ENCODE results near the gene BEND2. TPM values are rescaled to one million over a fixed set of nuclear protein-coding genes. Genes with fewer than 3 reads are reported as not detected.

The BEND2 gene
- not detected in 2 replicates for total RNA-seq (2011; cell fraction: chromatin; rRNA removed; ENCODE audit: low replicate concordance)
- not detected in 2 replicates for total RNA-seq (2011; cell fraction: nucleolus; rRNA removed)
- not detected in 2 replicates for total RNA-seq (2011; cell fraction: nucleoplasm; rRNA removed)
- 0.09 TPM in 1 of 2 replicates, not detected in the other for total RNA-seq (2014; rRNA removed)
- total RNA-seq (2014; rRNA removed; fragmentation: Illumina TruSeq; extraction: Trizol): not detected in 2 replicates
- not detected in 2 replicates for total RNA-seq (2015; rRNA removed; fragmentation: Illumina TruSeq; extraction: Trizol)
- total RNA-seq (2021): 0.09 TPM in 1 of 2 replicates, not detected in the other
- polyA plus RNA-seq (2011; rRNA removed): 0.01 TPM in 1 of 2 replicates, not detected in the other
- not detected in 2 replicates for polyA plus RNA-seq (2011; cell fraction: cytosol; rRNA removed)
- polyA plus RNA-seq (2011; cell fraction: nucleus; rRNA removed): not detected in 2 replicates
- polyA plus RNA-seq (2012): 0.06 and 0.07 TPM in 2 replicates
- polyA plus RNA-seq (2014; fragmentation: Illumina TruSeq; extraction: Trizol): 0.04 and 0.07 TPM in 2 replicates
- polyA plus RNA-seq (2014; fragmentation: Nextera tagmentation; extraction: Ambion mirVana): under 1 TPM; 0.07 to 0.18 TPM
- 0.03 TPM in 1 of 2 replicates, not detected in the other for polyA plus RNA-seq (2014; rRNA removed)
- polyA minus RNA-seq (2011; rRNA and poly(A)+ RNA removed): not detected in 2 replicates
- not detected in 2 replicates for polyA minus RNA-seq (2011; cell fraction: cytosol; rRNA and poly(A)+ RNA removed)
- not detected in 2 replicates for polyA minus RNA-seq (2011; cell fraction: nucleus; rRNA and poly(A)+ RNA removed)
- Bru-seq, nascent RNA: percentile 14 among the genes with signal in this experiment
- BruChase-seq, experiment 1, labeled RNA remaining after a 2-hour chase: percentile 10 among the genes with signal in this experiment
- BruChase-seq, experiment 2, labeled RNA remaining after a 6-hour chase: percentile 17 among the genes with signal in this experiment
- long read RNA-seq, experiment 1: 0 reads
- long read RNA-seq, experiment 2: 0 reads
- long read RNA-seq, experiment 3: 0 reads

GRCh38 chrX:18220786-18221185 lies at the start of gene BEND2:
Gene BEND2 (minus strand): TSS chrX:18220886. CDS start chrX:18220750, 136 bp downstream.
- Histone ChIP-seq H2AFZ (ENCODE audit: low read depth, low read length) (no peak within 1 kb of the TSS), H3K9me1 (ENCODE audit: control insufficient read depth, insufficient read depth, low read length) (no peaks in the 10 kb centered on the region), H3K27ac (ENCODE audit: extremely low read depth, low read depth, low read length) (no peak within 1 kb of the TSS), H3K4me3 (no peak within 1 kb of the TSS), H3K27me3 (ENCODE audit: control insufficient read depth in 2 of 2, insufficient read depth in 2 of 2, low read length in 2 of 2) (peaks cover 4 to 20% of the 10 kb centered on the region in 2 experiments; a peak in 4 of 5 replicates), H3K4me2 (ENCODE audit: insufficient read depth, low read length) (no peak within 1 kb of the TSS), H3K36me3 (ENCODE audit: control insufficient read depth, insufficient read depth, low read length) (no peaks in the 10 kb centered on the region), H3K79me2 (ENCODE audit: control insufficient read depth, insufficient read depth, low read length) (no peaks in the 10 kb centered on the region), H3K9ac (ENCODE audit: insufficient read depth in 1 of 2, low read depth in 2 of 2, low read length in 2 of 2) (no peak within 1 kb of the TSS), H3K4me1 (replicated peaks in 1 of 2; ENCODE audit: control insufficient read depth in 2 of 2, insufficient read depth in 2 of 2, low read length in 2 of 2) (peaks cover 0 to 9% of the 10 kb centered on the region in 2 experiments; a peak in 1 of 5 replicates), H4K20me1 (replicated peaks; ENCODE audit: control insufficient read depth, insufficient read depth, low read length) (no peaks in the 10 kb centered on the region), H3K9me3 (replicated peaks; ENCODE audit: control insufficient read depth, insufficient read depth, low read depth, low read length) (no peaks in the 10 kb centered on the region)
- BruUV-seq (replicated peaks): no TSS peak
- in situ Hi-C loops (cut with MboI) (no loop called here), intact Hi-C loops (cut with micrococcal nuclease) (loop anchor here (5.0 kb wide), 1 partner anchor 157 kb away; no protein-coding TSS in a partner anchor)
- CTCF ChIA-PET (ENCODE audit: low intra/inter-chr PET ratio): no interaction called here
- ATAC-seq (no peak), DNase-seq (ENCODE audit: extremely low read depth in 1 of 4, low spot score in 3 of 4) (no peak), FAIRE-seq (no peak)
- POLR2A ChIA-PET: no interaction called here
- WGBS (ENCODE audit: insufficient coverage, low coverage, missing lambda C conversion rate): 32% methylated on average over 19 of the region's 19 CpGs
- TF ChIP-seq SMARCA4 (IDR thresholded peaks at IDR 0.05) (no peak), PCBP1 (IDR thresholded peaks at IDR 0.05; ENCODE audit: low read depth, low read length, poor library complexity, severe bottlenecking) (no peak), IRF1 (CRISPR knock-in tag; IDR thresholded peaks at IDR 0.05; ENCODE audit: borderline replicate concordance) (no peak), MCM7 (IDR thresholded peaks at IDR 0.05) (no peak), CTCFL (IDR thresholded peaks at IDR 0.05; ENCODE audit: borderline replicate concordance, insufficient read depth, low read depth, low read length, poor library complexity, severe bottlenecking) (no peak), ZNF668 (CRISPR knock-in tag; IDR thresholded peaks at IDR 0.05) (no peak), PHB2 (IDR thresholded peaks at IDR 0.05; ENCODE audit: low read depth) (no peak), ZNF232 (CRISPR knock-in tag; IDR thresholded peaks at IDR 0.05) (no peak), JUN (IDR thresholded peaks at IDR 0.05; ENCODE audit: borderline replicate concordance, low read depth, low read length) (no peak), JUN (CRISPR knock-in tag; IDR thresholded peaks at IDR 0.05; ENCODE audit: borderline replicate concordance) (no peak), NFE2L1 (tag; IDR thresholded peaks at IDR 0.05; ENCODE audit: borderline replicate concordance, low read depth) (no peak), CBFB (CRISPR knock-in tag; IDR thresholded peaks at IDR 0.05) (no peak), ZNF121 (CRISPR knock-in tag; conservative IDR thresholded peaks at IDR 0.05) (no peak), L3MBTL2 (IDR thresholded peaks at IDR 0.05) (no peak), ZC3H11A (IDR thresholded peaks at IDR 0.05; ENCODE audit: low read depth, low read length) (no peak), GMEB1 (CRISPR knock-in tag; IDR thresholded peaks at IDR 0.05) (no peak)
